Neural cell (in vitro differentiated cells): ENCODE results near the gene WDFY1. TPM values are rescaled to one million over a fixed set of nuclear protein-coding genes. Genes with fewer than 3 reads are reported as not detected.

Experiments
- H2AFZ ChIP-seq: fragments of 200-600, 300-800 bp; sonication (generic), shearing (Covaris generic); 2 replicates; pipeline ENCODE4 v1.6.0; 2014; ENCODE audit warnings: low read depth, mild to moderate bottlenecking, antibody characterized with exemption, low read length, moderate library complexity
- H3F3A ChIP-seq: fragments of 200-600 bp; shearing (Covaris generic); 2 replicates; pipeline ENCODE4 v1.6.1; 2016; ENCODE audit warnings: mild to moderate bottlenecking, moderate library complexity, mixed read lengths, antibody characterized with exemption, low read length; ENCODE audit not compliant: insufficient read depth, poor library complexity, severe bottlenecking
- H3K27ac ChIP-seq: fragments of 200-600, 300-800 bp; sonication (generic), shearing (Covaris generic); 2 replicates; pipeline ENCODE4 v1.5.1; 2014; ENCODE audit warnings: mild to moderate bottlenecking, low read length, moderate library complexity
- H3K27me3 ChIP-seq: fragments of 300-800, 200-600 bp; sonication (generic), shearing (Covaris generic); 2 replicates; pipeline ENCODE4 v1.6.0; 2014; ENCODE audit warnings: mild to moderate bottlenecking, low read depth, low read length, moderate library complexity; ENCODE audit not compliant: insufficient read depth
- H3K36me3 ChIP-seq: fragments of 300-800, 200-600 bp; sonication (generic), shearing (Covaris generic); 2 replicates; pipeline ENCODE4 v1.5.1; 2014; ENCODE audit warnings: mild to moderate bottlenecking, antibody characterized with exemption, low read length, moderate library complexity; ENCODE audit not compliant: insufficient read depth
- H3K4me2 ChIP-seq: fragments of 300-800, 200-600 bp; sonication (generic), shearing (Covaris generic); 2 replicates; pipeline ENCODE4 v1.6.0; 2014; ENCODE audit warnings: mild to moderate bottlenecking, low read length
- H3K4me3 ChIP-seq: fragments of 300-800, 200-600 bp; sonication (generic), shearing (Covaris generic); 2 replicates; pipeline ENCODE4 v1.5.1; 2014; ENCODE audit warnings: mild to moderate bottlenecking, low read length, moderate library complexity
- H3K79me2 ChIP-seq: fragments of 200-600 bp; shearing (Covaris generic); replicated peaks from 2 replicates; pipeline ENCODE4 v1.6.0; 2014; ENCODE audit warnings: mild to moderate bottlenecking, low read length, moderate library complexity; ENCODE audit not compliant: insufficient read depth
- H3K9ac ChIP-seq: fragments of 300-800, 200-600 bp; sonication (generic), shearing (Covaris generic); 2 replicates; pipeline ENCODE4 v1.6.1; 2016; ENCODE audit warnings: mild to moderate bottlenecking, low read length, mixed read lengths
- H3K9me2 ChIP-seq: fragments of 200-600 bp; shearing (Covaris generic); 2 replicates; pipeline ENCODE4 v1.6.1; 2016; ENCODE audit warnings: mild to moderate bottlenecking, low read length, mixed read lengths; ENCODE audit not compliant: insufficient read depth
- H3K9me3 ChIP-seq: fragments of 200-600, 300-800 bp; sonication (generic), shearing (Covaris generic); 2 replicates; pipeline ENCODE4 v1.6.1; 2016; ENCODE audit warnings: mild to moderate bottlenecking, mixed run types, low read length, moderate library complexity, mixed read lengths
- H4K20me1 ChIP-seq: fragments of 200-600 bp; shearing (Covaris generic); 2 replicates; pipeline ENCODE4 v1.6.1; 2016; ENCODE audit warnings: mild to moderate bottlenecking, mixed run types; ENCODE audit not compliant: insufficient read depth
- CTCF ChIP-seq: fragments of 450-650 bp; IDR thresholded peaks from 2 replicates; pipeline ENCODE4 v1.5.1; 2014; ENCODE audit warnings: antibody characterized with exemption, mild to moderate bottlenecking, moderate library complexity; ENCODE audit not compliant: poor library complexity, severe bottlenecking
- EP300 ChIP-seq: fragments of 450-650 bp; conservative IDR thresholded peaks from 2 replicates; pipeline ENCODE4 v1.6.1; 2014; ENCODE audit warnings: antibody characterized with exemption, mild to moderate bottlenecking, moderate library complexity; ENCODE audit not compliant: poor library complexity, severe bottlenecking
- EZH2 ChIP-seq: fragments of 200-600, 300-800 bp; shearing (Covaris generic), sonication (generic); IDR thresholded peaks from 2 replicates; pipeline ENCODE4 v1.6.1; 2014; ENCODE audit warnings: antibody characterized with exemption, low read length, borderline replicate concordance, mild to moderate bottlenecking; ENCODE audit not compliant: insufficient read depth, poor library complexity, severe bottlenecking
- MXI1 ChIP-seq: fragments of 450-650 bp; conservative IDR thresholded peaks from 2 replicates; pipeline ENCODE4 v1.6.1; 2014; ENCODE audit warnings: antibody characterized with exemption, mild to moderate bottlenecking; ENCODE audit not compliant: poor library complexity, severe bottlenecking
- POLR2AphosphoS5 ChIP-seq: IDR thresholded peaks from 2 replicates; pipeline ENCODE4 v1.6.1; 2012
- RAD21 ChIP-seq: fragments of 450-650 bp; conservative IDR thresholded peaks from 2 replicates; pipeline ENCODE4 v1.6.1; 2014; ENCODE audit warnings: antibody characterized with exemption, mild to moderate bottlenecking, moderate library complexity
- REST ChIP-seq: IDR thresholded peaks from 2 replicates; pipeline ENCODE4 v1.6.1; 2012; ENCODE audit warnings: borderline replicate concordance
- SMC3 ChIP-seq: fragments of 450-650 bp; conservative IDR thresholded peaks from 2 replicates; pipeline ENCODE4 v1.6.1; 2014; ENCODE audit warnings: antibody characterized with exemption, mild to moderate bottlenecking, moderate library complexity; ENCODE audit not compliant: poor library complexity
- TAF1 ChIP-seq: IDR thresholded peaks from 2 replicates; pipeline ENCODE4 v1.6.1; 2012; ENCODE audit warnings: low read depth
- polyA plus RNA-seq: library from polyadenylated mRNA; depleted of rRNA; stranded (reverse); fragments of >200 nt; gene quantifications from 2 replicates; pipeline ENCODE4 v1.2.3, GENCODE V29; 2014

The WDFY1 gene
- polyA plus RNA-seq, 1 donor from 2014 or later, result 49.4 TPM

GRCh38 chr2:223889229-223889628 lies 55.9 kb downstream of the WDFY1 start:
- no peaks in the 10 kb centered on the region for H3K36me3 ChIP-seq
- no peaks in the 10 kb centered on the region for H3K27me3 ChIP-seq
- H4K20me1 ChIP-seq, result no peaks in the 10 kb centered on the region
- H3K9me2 ChIP-seq, result no peaks in the 10 kb centered on the region
- TF ChIP-seq POLR2AphosphoS5, result no peak
- no peak for TF ChIP-seq TAF1
- no peak for TF ChIP-seq CTCF
- TF ChIP-seq MXI1, result no peak
- TF ChIP-seq REST, result no peak
- no peak overlapping the region for H3K4me3 ChIP-seq
- H2AFZ ChIP-seq, result no peak overlapping the region
- H3K9me3 ChIP-seq, result no peaks in the 10 kb centered on the region
- no peak overlapping the region for H3K9ac ChIP-seq
- no peaks in the 10 kb centered on the region for H3K79me2 ChIP-seq
- no peaks in the 10 kb centered on the region for H3F3A ChIP-seq
- H3K27ac ChIP-seq, result no peak overlapping the region
- H3K4me2 ChIP-seq, result no peak overlapping the region

GRCh38 chr2:223888251-223888650 lies 56.9 kb downstream of the WDFY1 start:
- Histone ChIP-seq H3K9me2 (no peaks in the 10 kb centered on the region), H2AFZ (no peak overlapping the region)

More at GRCh38 chr2:223888251-223888650, 56.9 kb downstream of the WDFY1 start:
- H3K27me3 ChIP-seq, result no peaks in the 10 kb centered on the region
- H4K20me1 ChIP-seq, result no peaks in the 10 kb centered on the region
- no peaks in the 10 kb centered on the region for H3F3A ChIP-seq
- no peaks in the 10 kb centered on the region for H3K9me3 ChIP-seq
- no peak overlapping the region for H3K4me3 ChIP-seq
- no peak overlapping the region for H3K4me2 ChIP-seq
- TF ChIP-seq REST (no peak), RAD21 (no peak), POLR2AphosphoS5 (no peak), MXI1 (no peak), TAF1 (no peak), EZH2 (no peak), CTCF (no peak), SMC3 (no peak), EP300 (no peak)
- no peak overlapping the region for H3K27ac ChIP-seq
- no peaks in the 10 kb centered on the region for H3K79me2 ChIP-seq
- no peak overlapping the region for H3K9ac ChIP-seq
- no peaks in the 10 kb centered on the region for H3K36me3 ChIP-seq
